Measurements from ENCODE around the gene NME7.
"Not testable (repeated sequence)": the region's sequence is repeated elsewhere in the genome, so short reads cannot be mapped to it uniquely, and the experiment has no call there.

Gene NME7, protein sequence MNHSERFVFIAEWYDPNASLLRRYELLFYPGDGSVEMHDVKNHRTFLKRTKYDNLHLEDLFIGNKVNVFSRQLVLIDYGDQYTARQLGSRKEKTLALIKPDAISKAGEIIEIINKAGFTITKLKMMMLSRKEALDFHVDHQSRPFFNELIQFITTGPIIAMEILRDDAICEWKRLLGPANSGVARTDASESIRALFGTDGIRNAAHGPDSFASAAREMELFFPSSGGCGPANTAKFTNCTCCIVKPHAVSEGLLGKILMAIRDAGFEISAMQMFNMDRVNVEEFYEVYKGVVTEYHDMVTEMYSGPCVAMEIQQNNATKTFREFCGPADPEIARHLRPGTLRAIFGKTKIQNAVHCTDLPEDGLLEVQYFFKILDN

DNA sequence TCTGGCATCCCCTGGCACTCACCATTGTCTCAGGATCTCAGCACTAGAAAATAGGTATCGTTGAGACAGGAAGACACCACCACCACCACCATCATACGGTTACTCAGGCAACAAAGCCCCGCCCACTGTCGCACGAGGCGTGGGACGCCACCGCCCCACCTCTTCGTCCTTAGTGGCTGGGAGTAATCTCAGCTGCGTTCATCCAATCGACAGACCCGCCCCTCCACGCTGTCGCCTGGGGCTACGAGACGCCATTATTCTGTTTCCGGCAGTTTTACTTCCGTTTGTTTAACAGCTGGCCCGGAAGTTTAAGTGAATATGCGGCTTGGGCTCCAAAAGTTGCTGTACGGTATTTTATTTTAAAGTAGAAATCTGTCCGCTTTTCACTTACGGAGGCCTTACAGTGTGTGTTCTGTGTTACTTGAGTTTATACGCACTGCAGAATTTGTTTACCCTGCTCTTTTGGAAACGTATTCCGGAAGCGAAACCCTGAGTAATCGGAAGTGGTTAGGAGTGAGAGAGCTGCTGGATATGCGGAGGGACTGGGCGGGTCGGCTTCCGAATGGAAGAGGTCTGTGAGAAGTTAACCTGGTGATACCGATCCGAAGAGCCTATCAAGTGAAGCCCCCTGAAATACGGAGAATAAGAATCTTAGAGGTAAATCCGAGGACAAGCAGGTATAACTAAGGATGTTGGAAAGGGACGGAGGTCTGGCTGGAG lies at the start of gene NME7, which contains the start of gene BLZF1:
TSS of gene NME7 (minus strand) at position 112 of the 720 bp plus-strand sequence. CDS start at position 25, 87 bp downstream.
TSS of gene BLZF1 (plus strand) at position 510 of the 720 bp plus-strand sequence. CDS start 1,328 bp downstream, outside the sequence.
- peak; percentile 97 for DNase-seq

DNA sequence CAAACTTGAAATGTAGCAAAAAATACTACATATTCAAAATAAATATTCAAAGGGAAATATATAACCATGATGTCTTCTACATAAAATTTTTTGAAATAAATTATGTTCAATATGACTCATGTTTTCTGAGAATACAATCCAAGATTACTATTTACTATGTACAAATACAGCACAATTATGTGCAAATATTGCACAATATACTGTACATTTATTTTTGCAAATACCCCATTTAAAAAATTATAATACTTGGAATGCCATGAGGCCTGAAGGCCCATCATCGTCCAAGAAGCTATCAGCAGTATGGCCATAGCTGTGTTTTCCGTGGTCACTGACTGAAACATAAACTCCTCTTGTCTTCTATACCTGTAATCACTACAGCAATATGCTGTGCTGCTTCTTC lies 47.4 kb upstream of the NME7 start:
- DNase-seq: no peak

DNA sequence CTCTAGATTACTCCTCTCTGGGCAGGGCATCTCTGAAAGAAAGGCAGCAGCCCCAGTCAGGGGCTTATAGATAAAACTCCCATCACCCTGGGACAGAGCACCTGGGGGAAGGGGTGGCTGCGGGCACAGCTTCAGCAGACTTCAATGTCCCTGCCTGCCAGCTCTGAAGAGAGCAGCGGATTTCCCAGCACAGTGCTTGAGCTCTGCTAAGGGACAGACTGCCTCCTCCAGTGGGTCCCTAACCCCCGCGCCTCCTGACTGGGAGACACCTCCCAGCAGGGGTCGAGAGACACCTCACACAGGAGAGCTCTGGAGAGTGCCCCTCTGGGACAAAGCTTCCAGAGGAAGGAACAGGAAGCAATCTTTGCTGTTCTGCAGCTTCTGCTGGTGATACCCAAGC lies 40.7 kb upstream of the NME7 start:
- not testable (repeated sequence) for DNase-seq

DNA sequence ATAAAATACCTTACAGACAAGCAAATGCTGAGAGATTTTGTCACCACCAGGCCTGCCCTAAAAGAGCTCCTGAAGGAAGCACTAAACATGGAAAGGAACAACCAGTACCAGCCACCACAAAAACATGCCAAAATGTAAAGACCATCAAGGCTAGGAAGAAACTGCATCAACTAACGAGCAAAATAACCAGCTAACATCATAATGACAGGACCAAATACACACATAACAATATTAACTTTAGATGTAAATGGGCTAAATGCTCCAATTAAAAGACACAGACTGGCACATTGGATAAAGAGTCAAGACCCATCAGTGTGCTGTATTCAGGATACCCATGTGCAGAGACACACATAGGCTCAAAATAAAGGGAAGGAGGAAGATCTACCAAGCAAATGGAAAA lies 35.0 kb upstream of the NME7 start:
- DNase-seq: not testable (repeated sequence)

DNA sequence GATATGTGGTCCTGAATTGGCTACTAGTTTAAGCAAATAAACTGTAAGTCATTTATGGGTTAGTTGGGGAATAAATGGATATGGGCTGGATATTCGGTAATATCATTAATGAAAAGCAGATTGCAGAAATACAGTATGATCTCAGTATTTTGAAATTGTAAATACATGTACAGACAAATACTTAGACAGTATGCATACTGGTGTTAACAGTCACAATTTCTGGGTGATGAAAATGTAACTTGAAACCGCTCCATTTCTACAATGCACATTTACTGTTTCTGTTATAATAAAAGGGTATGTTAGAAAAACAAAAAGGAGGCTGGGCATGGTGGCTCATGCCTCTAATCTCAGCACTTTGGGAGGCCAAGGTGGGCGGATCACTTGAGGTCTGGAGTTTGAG lies 28.4 kb upstream of the NME7 start:
- DNase-seq: no peak

DNA sequence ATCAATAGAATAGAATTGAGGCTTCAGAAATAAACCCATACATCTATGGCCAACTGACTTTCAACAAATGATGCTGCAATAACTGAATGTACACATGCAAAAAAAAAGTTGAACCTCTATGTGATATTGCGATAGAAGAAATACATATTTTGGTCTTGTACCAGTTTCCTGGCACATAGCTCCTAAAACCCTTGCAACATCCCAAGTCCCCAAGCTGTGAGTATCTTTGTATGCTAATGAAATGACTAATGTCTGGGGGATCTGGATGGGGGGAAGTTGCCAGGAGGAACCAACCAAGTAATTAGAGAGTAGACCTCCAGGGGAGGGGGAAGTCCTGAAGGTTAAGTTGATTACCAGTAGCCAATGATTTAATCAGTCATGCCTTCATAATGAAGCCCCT lies 24.8 kb upstream of the NME7 start:
- no peak for DNase-seq

DNA sequence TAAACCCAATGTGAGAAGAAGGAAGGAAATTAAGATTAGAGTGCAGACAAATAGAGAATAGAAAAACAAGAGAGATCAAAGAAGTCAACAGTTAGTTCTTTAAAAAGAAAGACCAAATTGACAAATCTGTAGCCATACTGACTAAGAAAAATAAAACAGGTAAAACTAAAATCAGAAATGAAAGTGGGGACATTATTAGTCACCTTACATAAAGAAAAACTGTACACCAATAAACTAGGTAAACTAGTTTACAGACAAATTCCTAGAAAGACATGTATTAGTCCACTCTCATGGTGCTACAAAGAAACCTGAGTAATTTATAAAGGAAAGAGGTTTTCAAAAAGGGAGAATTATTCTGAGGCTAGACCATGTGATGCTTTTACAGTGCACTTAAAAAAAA lies 22.7 kb upstream of the NME7 start:
- DNase-seq: no peak

DNA sequence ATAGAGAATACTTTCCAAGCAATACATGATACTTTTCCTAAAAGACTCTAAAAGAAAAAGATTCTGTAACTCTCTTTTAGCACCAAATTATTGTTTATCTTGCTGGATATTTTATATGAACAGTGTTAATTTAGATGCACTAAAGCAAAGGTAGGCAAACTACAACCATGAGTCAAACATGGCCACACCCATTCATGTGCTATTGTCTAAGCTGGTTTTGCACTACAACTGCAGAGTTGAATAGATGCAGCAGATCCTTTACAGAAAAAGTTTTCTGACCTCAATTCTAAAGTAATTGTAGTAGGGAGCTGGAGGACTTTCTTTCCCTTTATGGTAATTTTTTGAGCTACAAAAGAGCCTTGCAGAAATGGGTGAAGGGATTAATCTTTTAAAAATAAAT lies 19.8 kb upstream of the NME7 start:
- no peak for DNase-seq

DNA sequence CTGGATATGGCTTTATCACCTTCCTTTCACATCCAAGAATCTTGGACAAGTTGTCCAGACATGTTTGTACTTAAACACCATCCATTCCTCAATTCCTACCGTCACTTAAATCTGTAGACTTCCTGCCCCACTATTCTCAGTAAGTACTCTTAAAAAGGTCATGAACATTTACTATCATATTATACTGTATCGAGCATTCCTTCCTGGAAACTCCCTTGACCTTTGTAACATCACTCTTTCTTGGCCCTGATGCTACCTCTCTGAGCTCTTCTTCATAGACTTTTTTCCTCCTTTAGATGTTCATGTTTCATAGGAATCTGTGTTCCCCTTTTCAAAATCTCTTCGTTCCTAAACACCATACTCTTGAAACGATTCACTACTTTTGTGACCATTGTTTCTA lies 15.9 kb upstream of the NME7 start:
- DNase-seq: no peak

DNA sequence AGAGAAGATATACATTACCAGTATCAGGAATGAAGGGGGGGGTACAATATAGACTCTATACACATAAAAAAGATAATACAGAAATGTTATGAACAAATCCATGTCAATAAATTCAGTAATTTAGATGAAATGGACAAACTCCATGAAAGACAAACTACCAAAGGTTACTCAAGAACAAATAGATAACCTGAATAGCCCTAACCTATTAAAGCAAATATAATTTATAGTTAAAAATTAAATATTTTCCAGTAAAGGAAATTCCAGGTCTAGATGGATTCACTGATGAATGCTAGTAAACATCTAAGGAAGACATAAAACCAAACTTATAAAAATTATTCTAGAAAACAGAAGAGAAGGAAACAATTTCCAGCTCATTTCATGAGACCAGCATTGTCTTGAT lies 13.6 kb upstream of the NME7 start:
- DNase-seq: no peak

DNA sequence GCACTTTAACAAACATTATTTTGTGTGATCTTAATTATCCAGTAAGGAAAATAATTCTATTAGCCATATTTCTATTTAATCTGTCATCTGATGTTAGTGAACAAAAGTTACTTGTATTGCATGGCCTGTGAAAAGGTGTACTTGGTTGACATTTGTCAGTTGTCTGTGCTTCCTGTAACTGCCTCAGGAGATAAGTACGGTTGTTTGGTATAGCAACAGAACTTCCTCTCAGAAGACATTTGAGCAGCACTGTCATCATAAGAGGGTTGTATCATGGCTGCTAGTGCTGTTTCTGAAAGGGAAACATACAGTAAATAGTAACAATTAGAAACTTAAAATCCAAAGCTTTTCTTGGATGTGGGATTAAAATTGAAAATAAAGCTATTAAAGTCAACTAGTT lies 3.8 kb upstream of the NME7 start:
- no peak for DNase-seq

DNA sequence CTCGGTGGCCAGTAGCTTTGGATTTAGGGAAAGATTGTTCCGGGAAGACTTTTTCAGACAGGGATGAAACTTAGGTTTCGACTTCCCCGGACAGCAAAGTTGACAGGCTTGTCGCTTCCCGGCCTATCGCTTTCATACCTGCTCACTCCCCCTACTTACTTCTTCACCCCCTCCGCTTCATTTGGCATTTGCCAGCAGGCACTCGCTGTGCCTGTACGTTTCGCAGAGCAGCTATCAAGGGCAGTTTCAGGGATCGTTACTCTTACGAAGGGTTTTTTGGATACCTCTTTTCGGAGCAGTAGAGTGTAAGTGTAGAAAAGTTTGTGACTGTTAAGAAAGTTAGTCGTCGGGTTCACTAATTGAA lies 791 bp upstream of the NME7 start:
- peak; percentile 21 for DNase-seq

DNA sequence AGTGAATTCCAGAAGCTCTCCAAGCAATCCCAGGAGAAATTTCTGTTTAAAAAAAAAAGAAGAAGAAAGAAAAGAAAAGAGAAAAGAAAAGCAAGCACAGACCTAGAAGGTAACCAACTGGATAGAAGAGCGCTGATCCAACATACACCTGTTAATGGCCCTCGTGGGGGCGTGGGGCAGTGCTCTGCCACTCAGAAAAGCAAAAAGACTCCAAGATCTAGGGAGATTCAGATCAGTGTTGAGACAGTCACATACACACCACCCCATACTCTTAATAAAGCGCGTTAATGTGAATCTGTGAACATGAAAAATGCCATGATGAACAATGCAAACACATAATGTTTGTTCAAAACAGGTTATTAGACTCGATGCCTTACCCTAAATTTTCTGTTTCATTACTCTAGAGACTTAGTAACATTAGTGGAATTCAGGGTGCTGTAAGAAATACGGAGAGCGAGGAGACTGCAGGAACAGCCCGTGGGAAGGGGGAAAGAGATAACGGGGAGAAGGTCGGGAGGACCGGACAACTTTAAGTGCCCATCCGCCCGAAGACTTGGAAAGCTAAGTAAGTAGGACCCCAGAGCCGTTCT lies 406 bp downstream of the NME7 start:
- no peak for DNase-seq

DNA sequence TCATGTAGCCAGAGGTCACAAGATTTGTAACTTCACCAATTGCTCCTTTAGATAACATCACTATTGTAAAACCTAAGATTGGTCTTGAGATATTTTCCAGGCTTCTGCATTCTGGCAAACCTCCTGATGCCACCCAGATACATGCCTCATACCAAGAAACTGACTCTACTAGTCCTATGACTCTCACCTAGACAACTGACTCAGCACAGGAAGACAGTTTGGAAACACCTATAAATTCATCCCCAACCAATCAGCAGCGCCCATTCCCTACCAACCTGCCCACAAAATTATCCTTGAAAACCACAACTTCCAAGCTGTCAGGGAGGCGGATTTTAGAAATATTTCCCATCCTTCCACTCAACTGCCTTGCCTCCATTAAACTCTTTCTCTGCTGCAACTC lies 2.6 kb downstream of the NME7 start:
- DNase-seq: no peak

DNA sequence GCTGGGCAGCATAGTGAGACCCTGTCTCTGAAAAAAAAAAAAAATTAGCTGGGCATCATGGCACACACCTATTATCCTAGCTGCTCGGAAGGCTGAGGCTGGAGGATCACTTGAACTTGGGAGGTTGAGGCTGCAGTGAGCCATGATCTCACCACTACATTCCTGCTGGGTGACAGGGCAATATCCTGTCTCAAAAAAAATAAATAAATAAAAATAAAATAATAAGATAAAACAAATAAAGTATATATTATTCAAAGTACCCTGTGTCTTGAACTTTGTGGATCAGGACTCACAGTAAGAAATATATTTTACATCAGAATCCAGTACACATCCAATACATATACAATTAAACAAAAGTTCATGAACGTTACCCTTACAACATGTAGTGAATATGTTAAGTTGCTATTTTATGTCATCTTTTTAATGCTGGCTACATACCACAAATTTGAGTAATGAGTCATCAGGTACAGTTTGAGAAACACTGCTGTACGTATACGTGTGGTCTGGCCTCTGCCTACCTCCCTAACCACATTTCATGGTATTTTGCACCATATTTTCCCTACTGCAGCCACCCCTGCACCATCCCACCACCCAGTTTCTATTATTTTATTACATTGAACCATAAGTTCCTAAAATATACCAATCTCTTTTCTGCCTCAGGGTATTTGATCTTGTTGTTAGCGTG lies 4.4 kb downstream of the NME7 start:
- DNase-seq: peak; percentile 29

DNA sequence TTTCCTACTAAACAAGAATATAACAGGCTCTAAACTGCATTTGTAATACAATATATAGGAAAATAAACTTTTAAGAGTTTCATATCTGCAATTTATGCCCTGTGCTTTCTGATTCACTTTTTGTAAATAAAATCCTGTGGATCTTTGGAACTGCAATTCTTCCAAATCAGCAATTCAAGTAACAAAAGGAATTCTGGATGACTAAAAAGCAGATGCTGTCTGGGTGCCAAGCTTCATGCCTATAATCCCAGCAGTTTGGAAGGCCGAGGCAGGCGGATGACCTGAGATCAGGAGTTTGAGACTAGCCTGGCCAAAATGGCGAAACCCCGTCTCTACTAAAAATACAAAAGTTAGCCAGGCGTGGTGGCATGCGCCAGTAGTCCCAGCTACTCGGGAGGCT lies 6.3 kb downstream of the NME7 start:
- no peak for DNase-seq

DNA sequence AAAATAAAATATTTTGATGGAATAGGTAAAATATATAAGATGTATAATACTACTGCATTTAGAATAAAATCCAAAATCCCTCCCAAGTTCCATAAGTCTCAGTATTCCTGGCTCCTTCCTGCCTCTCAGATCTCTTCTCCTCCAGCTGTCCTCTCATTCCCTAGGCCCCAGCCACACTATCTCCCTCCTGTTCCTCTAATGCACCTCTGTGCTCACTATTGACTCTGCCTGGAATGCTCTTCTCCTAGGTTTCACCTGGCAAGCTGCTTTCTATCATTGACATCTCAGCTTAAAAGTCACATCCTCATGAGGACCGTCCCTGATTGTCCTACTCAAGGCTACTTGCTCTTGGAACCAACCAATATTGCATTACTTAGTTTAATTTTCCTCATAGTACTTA lies 7.2 kb downstream of the NME7 start:
- no peak for DNase-seq

DNA sequence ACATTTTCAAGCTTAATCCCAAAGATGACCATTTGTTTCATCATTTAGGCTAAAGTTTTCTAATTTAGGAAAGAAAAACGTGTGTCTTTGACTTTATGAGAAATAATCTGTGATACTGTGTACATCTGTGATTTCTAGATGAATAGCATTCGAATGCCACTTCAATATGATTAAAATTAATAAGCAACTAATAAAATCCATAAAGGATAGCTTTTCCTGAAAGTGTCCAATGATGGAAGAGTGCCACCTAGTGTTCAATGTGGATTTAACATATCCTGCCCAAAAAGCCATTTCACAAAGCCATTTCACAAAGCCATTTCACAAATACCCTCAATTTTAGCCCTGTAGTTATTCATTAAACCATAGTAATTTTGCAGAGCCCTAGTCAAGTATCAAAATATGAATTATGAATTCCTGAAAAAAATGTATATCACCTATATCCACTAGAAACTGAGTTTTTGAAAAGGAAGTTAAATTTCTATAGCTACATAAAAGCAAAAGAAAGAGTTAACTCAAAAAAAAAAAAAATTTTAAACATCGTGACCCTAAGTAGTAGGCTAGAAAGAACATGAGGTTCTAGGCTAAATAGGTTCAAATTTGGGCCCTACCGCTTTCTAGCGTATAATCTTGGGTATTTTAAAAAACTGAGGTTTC lies 19.1 kb downstream of the NME7 start:
- DNase-seq: no peak

DNA sequence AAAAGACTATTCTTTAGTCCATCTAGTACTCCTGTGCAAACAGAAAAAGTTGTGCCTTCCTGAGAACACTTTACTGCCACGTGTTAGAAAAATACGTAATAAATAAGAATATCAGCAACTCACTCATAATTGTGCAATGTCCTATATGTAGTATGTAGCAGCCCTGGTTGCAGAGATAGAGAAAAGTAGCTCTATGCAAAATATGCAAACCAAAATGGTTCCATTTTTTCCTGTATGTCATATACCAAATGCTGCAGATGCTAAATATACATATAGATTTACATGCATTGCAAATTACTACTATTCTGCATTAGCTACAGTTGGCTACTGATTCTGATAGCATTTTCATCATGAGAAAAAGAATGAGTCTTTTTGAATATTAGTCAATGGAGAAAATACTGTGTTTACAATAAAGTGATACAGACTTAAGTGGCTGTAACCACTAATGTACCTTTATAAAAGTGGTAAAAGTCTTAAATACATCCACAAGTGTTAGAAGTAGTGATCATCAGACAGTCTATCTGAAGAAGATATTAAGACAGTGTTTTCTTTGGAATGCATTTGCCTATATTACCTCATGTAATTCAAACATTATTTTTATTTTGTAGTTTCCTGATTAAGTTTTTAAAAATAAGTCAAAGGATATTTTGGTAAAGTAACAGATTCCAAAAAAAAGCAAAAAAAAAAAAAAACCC lies 19.8 kb downstream of the NME7 start:
- no peak for DNase-seq

DNA sequence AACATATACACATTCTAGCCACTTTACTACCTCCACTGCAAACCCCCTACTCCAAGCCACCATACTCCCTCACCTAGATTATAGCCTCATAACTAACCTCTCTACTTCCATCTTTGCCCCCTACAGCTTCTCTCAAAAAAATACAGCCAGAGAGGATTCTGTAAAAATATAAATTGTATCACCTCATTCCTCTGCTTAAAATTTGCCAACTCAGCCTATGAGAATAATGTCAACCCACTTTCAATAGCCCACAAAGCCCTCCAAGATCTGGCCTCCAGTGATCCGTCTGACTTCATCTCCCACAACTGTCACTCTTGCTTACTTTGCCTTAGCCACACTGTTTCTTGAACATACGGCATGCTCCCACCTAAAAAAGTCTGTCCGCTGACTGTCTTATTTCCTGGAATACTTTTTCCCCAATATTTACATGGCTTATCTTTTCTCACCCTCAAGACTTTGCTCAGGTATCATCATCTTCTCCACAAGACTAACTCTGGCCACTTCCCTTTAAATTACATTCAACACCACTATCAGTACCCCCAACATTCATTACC lies 21.5 kb downstream of the NME7 start:
- DNase-seq: no peak

DNA sequence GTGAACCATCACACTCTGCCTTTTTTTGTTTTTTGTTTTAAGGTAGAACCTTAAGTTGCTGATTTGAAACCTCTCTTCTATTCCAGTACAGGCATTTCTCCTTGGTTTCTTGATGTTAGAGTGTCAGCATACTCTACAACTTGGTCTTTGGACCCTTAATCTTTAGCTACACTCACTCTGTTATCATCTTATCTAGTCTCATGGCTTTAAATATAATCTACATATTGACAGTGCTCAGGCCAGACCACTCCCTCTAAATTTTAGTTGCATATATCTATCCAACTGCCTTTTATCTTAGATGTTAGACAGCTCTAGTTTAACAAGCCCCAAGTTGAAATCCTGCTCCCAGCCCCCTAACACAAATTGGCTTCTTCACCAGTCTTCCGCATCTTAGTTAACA lies 22.1 kb downstream of the NME7 start:
- DNase-seq: no peak

DNA sequence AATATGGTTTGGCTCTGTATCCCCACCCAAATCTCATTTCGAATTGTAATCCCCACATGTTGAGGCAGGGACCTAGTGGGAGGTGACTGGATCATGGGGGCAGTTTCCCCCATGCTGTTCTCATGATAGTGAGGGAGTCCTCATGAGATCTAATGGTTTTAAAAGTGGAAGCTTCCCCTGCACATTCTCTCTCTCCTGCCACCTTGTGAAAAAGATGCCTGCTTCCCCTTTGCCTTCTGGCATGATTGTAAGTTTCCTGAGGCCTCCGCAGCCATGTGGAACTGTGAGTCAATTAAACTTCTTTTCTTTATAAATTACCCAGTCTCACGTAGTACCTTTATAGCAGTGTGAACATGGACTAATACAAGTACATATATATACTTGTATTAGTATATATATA lies 25.5 kb downstream of the NME7 start:
- DNase-seq: not testable (repeated sequence)

Data from stimulated activated naive CD4-positive, alpha-beta T cell treated with Interleukin-2 at 50 U/mL for 16 hours (primary cell).